ENCODE measurements around the gene SEMA5A.
"Not testable (repeated sequence)": the region's sequence is repeated elsewhere in the genome, so short reads cannot be mapped to it uniquely, and the experiment has no call there.

The SEMA5A gene

GRCh38 chr5:9354336-9355081 lies 191.4 kb downstream of the SEMA5A start:
- DNase-seq (ENCODE audit: low read depth): no peak

DNA sequence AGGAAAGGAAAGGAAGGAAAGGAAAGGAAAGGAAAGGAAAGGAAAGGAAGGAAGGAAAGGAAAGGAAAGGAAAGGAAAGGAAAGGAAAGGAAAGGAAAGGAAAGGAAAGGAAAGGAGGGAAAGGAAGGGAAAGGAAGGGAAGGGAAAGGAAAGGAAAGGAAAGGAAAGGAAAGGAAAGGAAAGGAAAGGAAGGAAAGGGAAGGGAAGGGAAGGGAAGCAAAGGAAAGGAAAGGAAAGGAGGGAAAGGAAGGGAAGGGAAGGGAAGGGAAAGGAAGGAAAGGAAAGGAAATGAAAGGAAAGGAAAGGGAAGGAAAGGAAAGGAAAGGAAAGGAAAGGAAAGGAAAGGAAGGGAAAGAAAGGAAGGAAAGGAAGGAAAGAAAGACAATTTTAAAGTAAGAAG lies 192.8 kb downstream of the SEMA5A start:
- DNase-seq (ENCODE audit: low read depth): not testable (repeated sequence)

DNA sequence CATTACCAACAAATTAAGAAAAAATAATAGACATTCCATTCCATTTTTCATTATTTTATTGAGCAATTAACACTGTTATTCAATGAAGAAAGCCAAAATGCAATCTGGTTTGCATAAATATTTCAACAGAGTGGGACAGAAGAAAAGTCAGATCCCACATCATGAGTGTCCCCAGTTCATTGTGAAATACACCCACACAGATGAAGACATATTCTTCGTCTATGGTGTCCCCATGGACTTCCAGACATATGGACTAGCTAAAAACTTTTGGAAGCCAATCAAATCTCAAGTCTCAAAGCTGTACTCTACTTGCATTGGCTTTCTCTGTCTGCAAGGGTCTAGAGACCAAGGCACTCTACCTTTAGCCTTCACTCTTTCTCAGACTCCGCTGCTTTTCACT lies 194.3 kb downstream of the SEMA5A start:
- DNase-seq (ENCODE audit: low read depth): no peak

DNA sequence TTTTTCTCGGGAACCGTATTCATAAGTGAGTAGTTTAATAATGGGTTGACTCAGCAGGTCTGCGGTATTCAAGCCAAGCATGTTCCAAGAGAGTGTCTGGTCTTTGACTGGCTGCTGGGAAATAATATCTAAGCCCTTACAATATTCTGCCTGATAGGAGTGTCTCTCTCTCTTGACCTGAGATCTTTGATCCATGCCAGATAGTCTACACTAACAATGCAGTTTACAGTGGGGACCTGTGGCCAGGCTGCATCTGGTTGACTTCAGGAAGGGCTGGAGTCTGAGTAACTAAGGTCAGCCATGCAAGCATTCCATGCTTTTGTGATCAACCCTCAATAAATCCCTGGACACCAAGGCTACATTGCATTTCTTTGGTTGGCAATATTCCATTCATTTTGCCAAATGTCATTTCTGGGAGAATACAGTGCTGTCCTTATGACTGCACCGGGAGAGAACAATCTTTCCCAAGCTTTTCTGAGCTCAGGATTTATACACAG lies 195.5 kb downstream of the SEMA5A start:
- no peak for DNase-seq (ENCODE audit: low read depth)

DNA sequence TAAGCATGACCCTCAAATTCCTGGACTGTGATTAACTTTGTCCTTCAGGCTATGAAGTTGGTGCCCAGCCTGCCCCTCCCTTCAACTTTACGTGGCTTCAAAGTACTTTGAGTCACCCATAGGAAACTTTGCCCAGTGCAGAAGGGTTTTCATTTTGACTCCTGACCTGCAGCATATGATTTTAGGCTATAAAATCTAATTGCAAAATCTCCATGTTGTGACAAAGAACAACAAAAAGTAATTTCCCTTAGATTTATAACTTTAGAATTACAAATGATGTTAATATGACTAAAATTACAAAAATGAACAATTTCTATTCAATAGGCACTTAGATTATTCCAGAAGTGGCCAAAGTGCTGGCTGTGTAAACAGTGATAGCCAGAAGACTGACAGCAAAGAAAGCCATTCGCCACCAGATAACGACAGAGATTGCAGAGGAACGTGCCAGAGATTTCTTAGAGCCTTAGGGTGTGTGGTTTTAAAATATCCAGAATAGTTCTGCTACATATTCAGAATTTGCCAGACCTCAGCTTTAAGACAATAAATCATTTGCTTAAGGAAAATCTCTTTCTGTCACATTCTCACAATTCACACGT lies 197.4 kb downstream of the SEMA5A start:
- DNase-seq (ENCODE audit: low read depth): no peak

- no peak for DNase-seq (ENCODE audit: low read depth)
These were observed 198.2 kb downstream of the SEMA5A start for GRCh38 chr5:9347541-9348295.

DNA sequence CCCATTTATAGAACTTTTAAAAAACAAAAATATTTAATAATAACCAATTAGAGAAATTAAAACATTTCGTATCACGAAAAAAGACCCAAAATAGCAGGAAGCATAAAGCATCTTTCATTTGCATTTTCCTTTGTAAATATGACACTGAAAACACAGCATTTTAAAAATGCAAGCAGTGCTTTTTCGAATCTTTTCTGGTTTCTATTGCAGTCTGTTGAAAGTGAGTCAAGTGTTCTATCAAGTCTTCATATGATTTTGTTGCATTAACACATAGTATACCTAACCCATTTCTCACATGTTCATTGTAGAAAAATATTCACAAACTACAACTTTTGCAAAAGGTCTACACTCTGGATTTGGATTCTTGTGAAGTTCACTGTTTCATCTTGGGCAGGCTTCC lies 198.8 kb downstream of the SEMA5A start:
- no peak for DNase-seq (ENCODE audit: low read depth)

- DNase-seq (ENCODE audit: low read depth): no peak
These were observed 201.1 kb downstream of the SEMA5A start for GRCh38 chr5:9344751-9345240.

- DNase-seq (ENCODE audit: low read depth): no peak
These were observed 202.6 kb downstream of the SEMA5A start for GRCh38 chr5:9343146-9343850.

- DNase-seq (ENCODE audit: low read depth): no peak
These were observed 203.6 kb downstream of the SEMA5A start for GRCh38 chr5:9342161-9342787.

- no peak for DNase-seq (ENCODE audit: low read depth)
These were observed 205.8 kb downstream of the SEMA5A start for GRCh38 chr5:9340085-9340484.

DNA sequence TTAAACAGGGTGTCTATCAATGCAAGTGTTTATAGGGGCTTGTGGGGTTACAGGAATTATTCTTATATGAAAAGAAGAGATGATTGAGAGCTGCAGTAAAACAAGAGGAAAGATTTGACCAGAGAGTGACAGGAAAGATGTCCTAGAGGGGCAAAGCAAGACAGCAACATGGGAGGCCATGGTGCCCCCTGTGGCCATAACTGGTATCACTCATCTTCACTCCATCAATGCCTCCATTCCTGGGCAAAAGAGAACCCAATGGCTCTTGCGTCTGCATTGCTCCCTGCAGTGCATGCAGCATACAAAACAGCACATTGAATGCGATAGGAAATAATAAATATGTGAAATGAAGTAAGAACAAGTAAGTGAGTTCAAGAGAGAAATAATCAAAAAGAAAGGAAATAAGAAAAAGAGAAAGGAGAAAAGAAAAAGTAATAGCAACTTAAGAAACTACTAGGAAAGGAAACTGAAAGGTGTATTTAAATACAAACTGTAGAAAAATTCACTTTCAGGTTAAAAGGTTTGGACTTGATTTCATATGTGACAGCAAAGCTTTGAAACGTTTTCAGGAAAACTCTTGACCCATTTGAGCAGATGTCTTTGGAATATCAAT lies 206.6 kb downstream of the SEMA5A start:
- no peak for DNase-seq (ENCODE audit: low read depth)

DNA sequence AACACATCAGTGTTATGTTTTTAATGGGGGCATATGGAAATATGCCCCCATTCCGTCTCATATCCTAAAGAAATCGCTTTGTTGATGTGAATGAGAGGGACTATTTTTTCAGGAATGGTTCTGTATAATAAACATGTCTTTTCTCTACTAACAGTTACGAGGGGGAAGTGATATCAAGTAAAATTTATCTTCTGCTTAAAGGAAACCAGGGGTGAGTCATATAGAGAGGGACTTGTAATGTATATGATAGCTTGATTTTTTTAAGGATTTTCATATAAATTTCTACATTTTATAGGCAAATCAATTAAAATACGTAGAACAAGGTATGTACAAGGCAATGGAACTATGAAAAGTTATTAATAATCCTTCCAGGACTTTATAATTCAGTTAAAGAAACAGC lies 207.1 kb downstream of the SEMA5A start:
- no peak for DNase-seq (ENCODE audit: low read depth)

GRCh38 chr5:9337928-9338595 lies 207.8 kb downstream of the SEMA5A start:
- DNase-seq (ENCODE audit: low read depth): no peak

- DNase-seq (ENCODE audit: low read depth): no peak
These were observed 209.9 kb downstream of the SEMA5A start for GRCh38 chr5:9335754-9336495.

GRCh38 chr5:9335269-9335668 lies 210.6 kb downstream of the SEMA5A start:
- no peak for DNase-seq (ENCODE audit: low read depth)

- DNase-seq (ENCODE audit: low read depth): no peak
These were observed 213.8 kb downstream of the SEMA5A start for GRCh38 chr5:9332026-9332425.

GRCh38 chr5:9331372-9331771 lies 214.5 kb downstream of the SEMA5A start:
- no peak for DNase-seq (ENCODE audit: low read depth)

GRCh38 chr5:9329125-9329524 lies 216.8 kb downstream of the SEMA5A start:
- DNase-seq (ENCODE audit: low read depth): no peak

GRCh38 chr5:9325549-9325948 lies 220.3 kb downstream of the SEMA5A start:
- no peak for DNase-seq (ENCODE audit: low read depth)

All from activated T-helper 1 cell treated with Interleukin-2 at 50 U/mL for 16 hours (primary cell).